Measurements from ENCODE around the gene AGAP1.

Gene AGAP1

DNA sequence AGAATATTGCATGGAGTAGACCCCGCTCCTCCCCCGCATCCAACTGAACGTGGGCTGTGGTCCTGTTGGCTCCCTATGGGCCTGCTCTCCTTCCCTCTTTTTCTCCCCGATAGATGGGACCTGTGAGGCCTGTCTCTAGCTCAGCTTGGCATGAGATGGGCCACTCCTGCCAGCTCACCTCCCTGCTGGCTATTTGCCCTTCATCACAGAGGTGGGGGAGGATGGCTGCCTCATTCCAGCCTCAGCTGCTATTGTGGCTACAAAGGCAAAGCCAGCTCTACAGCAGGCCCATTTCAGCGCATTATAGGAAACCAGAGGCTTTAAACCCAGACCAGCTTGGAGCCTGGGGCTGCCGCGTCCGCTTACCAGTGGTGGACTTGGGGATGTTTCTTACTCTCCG lies 360.4 kb downstream of the AGAP1 start:
- no peak for FAIRE-seq

GRCh38 chr2:235855011-235855410 lies 361.2 kb downstream of the AGAP1 start:
- no peak for FAIRE-seq

DNA sequence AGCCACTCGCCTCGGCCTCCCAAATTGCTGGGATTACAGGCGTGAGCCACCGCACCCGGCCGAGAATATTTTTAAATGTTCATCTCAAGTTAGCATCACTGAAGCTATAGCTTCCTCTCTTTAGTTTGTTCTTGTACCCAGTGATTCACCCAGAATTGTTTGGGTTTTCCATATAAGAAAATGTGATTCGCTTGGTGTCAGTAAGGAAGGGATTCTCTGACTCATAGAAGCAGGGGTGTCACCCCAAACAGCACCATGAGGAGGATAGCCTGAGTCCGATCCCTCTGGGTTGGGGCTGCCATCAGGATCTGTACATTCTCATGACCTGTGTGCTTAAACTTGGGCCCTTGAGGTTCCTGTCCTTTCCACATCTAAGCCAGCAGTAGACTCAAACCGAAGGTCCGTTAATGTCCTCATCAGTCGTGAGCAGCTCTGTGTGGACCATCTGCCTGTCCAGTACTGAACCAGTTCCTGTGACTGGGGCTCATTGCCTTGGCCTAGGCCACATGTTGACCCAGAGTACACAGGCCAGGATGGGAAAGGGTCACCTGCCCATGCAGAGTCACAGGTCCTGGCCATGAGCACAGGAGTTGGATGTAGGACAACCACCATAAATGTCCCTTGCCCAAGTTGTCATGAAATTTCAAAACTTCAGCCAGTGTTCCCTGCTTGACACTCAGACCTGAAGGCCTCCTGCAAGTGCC lies 362.5 kb downstream of the AGAP1 start:
- FAIRE-seq: no peak

GRCh38 chr2:235857598-235857997 lies 363.8 kb downstream of the AGAP1 start:
- FAIRE-seq: no peak

GRCh38 chr2:235858881-235859280 lies 365.0 kb downstream of the AGAP1 start:
- FAIRE-seq: no peak

- no peak for FAIRE-seq
Measured at GRCh38 chr2:235859651-235860050, 365.8 kb downstream of the AGAP1 start.

DNA sequence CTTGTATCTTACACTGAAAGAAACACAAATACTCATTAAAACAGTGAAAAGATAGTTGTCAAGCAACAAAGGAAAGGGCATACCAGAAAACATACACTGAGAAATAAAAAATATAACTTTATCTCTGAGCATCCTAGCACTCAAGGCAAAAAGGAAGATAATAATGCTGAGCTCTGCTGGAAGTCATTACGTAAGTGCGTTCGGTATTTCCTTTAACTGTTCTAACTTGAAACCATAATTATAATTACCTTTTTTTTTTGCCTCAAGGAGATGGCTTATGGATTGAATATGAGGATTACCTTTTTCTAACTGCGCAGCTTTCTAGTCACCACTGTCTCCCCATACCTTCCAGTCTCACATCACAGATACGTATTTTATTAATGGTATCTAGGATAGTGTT lies 366.3 kb downstream of the AGAP1 start:
- no peak for FAIRE-seq

DNA sequence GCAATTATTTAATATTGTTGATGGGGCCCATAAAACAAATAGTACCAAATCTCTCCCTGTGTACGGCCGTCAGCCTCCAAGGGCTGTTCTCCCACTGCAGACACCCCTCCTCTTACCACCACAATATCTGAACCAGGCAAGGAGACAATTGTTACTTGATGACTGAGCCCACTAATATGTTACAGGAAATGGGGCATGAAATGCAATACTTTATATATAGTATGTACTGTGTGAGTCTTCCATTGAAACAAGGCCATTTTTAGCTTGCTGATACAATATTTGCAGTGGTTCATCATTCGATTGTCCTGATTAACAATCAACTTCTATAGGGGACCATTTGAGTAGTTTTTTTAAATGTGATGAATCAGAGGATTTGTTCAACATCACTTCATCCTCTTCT lies 367.0 kb downstream of the AGAP1 start:
- FAIRE-seq: no peak

DNA sequence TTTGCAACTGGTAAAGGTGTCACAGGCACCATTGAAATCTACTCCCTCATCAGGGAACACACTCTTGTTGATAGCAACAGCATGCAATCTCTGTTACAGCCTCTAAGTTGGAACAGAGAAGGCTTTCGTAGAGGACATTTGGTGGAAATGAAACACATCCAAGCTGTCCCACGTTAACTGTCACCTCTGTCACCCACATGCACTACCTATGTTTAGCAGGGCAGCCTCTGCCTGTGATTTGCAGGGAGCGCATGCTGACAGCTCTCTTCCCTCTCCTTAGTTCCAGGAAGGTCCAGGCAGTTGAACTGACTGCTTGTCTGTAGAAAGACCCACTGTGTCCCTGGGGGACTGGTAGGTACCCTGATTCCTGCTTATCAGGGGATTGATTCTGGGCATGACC lies 367.5 kb downstream of the AGAP1 start:
- no peak for FAIRE-seq

DNA sequence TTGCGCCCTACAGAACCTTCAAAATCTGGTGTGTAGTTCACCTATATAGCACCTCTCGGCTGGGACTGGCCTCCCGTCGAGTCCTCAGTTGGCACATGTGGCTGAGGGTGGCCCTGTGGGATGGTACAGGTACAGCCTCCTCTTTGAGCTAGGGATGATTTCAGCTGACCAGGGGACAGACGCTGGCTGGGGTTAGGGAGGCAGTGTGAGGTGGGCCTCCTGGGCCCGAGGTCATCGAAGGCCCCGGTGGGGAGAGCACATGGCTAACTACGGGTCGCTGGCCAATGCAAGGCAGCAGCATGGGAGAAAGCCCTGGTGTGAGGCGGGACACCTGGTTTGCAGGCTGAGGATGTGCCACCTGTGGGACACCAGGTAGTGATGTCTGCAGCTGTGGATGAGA lies 369.6 kb downstream of the AGAP1 start:
- FAIRE-seq: no peak

- FAIRE-seq: no peak
Measured at GRCh38 chr2:235864302-235864701, 370.5 kb downstream of the AGAP1 start.

DNA sequence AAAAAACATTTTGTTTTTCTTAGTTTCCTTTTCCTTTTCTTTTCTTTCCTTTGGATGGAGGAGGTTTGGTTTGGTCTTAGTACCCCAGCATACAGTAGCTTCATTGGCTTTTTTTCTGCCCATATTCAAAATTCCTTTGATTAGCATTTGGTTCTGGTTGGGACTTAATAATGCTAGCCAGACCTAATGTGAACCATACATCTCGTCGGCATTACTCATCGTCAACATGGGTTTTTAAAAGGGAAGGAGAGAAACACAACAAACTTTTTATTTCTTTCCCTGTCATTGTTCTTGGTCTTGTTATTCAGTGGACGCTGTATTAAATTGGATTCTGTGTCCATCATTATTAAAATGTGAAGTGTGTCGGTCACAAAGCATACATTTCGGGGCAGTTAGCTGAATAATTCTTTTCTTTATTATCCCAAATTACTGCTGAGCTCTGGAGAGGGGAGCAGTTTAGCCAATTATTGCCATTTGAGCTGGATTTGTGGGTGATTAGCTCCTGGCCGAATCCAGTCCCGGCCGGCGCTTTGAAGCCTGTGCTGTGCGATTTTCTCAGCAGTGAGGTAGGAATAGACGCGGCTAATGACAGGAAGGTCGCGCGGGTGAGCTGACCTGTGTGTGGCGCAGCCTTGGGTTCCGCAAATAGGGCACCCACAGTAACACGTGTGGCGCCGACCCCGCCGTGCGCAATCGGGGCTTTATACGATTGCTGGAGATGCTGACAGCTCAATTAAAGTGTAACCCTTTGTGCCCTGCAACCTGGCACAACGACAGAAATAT lies 371.1 kb downstream of the AGAP1 start:
- no peak for FAIRE-seq

- no peak for FAIRE-seq
Measured at GRCh38 chr2:235866373-235866772, 372.5 kb downstream of the AGAP1 start.

DNA sequence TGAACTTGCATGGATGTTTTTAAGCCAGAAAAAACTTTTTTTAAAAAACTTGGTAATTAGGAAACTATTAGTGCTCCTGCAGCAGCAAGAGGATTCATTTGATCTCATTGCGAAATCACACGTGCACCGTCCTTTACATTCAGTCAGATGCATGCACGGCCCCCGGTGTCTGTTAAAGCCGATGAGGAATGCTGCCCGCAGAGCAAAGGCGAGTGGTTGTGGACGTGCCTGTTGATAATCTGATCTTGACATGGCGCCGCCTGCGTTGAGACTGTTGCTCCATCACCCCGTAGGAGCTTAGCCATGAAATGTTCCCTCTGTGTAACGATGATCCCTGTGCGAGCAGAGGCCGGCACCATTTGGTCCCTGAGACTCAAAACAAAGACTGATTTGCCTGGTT lies 374.4 kb downstream of the AGAP1 start:
- no peak for FAIRE-seq

GRCh38 chr2:235868645-235869044 lies 374.8 kb downstream of the AGAP1 start:
- no peak for FAIRE-seq

GRCh38 chr2:235870515-235870914 lies 376.7 kb downstream of the AGAP1 start:
- FAIRE-seq: no peak

- FAIRE-seq: no peak
Measured at GRCh38 chr2:235876099-235876679, 382.3 kb downstream of the AGAP1 start.

- FAIRE-seq: no peak
Measured at GRCh38 chr2:235877275-235877802, 383.5 kb downstream of the AGAP1 start.

GRCh38 chr2:235879116-235879515 lies 385.3 kb downstream of the AGAP1 start:
- no peak for FAIRE-seq

DNA sequence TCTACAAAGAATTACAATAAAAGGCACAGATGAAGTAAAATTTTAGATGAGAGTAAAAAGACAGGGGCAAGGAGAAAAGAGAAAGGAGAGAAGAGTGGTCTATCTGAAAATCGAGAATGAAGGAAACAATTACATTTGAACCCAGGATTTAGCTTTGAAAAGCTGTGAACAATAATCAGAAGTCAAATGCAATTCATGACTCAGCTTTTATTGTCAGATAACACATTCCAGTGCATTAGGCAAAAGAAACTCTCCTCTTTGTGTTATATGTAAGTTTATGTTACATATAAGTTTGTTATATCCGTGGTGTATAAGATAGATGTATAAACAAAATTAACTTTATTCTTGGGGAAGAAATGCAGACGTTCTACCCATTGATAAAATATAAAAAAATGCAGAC lies 389.8 kb downstream of the AGAP1 start:
- no peak for FAIRE-seq

GRCh38 chr2:235889302-235889630 lies 395.4 kb downstream of the AGAP1 start:
- no peak for FAIRE-seq

- FAIRE-seq: no peak
Measured at GRCh38 chr2:235893129-235893698, 399.4 kb downstream of the AGAP1 start.

GRCh38 chr2:235894839-235895238 lies 401.0 kb downstream of the AGAP1 start:
- no peak for FAIRE-seq

- FAIRE-seq: no peak
Measured at GRCh38 chr2:235896061-235896460, 402.2 kb downstream of the AGAP1 start.

Measured in TTC549 (cell line).